Measurements from ENCODE around the gene STAT3. TPM values are rescaled to one million over a fixed set of nuclear protein-coding genes. Genes with fewer than 3 reads are reported as not detected.
A peak's percentile ranks its signal among the peaks of the same experiment; 100 is the strongest.

Gene STAT3
- total RNA-seq, 4 donors from 2014 or later: 146 to 253 (median 205) TPM

DNA sequence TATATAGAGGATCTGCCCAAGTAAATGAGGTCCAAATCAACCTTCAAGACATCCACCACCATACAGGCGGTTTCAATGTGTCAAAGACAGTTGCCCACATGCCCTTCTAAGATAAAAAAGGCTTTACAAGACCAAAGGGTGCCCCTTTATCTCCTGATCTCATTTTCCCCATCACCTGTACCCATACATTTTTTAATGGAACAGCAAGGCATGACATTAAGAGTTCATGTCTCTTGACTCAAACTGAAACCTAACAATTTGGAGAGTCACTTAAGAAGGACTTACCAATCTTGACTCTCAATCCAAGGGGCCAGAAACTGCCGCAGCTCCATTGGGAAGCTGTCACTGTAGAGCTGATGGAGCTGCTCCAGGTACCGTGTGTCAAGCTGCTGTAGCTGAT is 40.1 kb downstream of the STAT3 start:
- H3K9me3 ChIP-seq: no peaks in the 10 kb centered on the region
- 82 to 100% methylated on average over 3 of the region's 3 CpGs for WGBS, 2 donors (ENCODE audit: low coverage in 1 of 2)
- H3K4me1 ChIP-seq: peaks cover 3 to 64% (median 25%) of the 10 kb centered on the region in 3 donors
- H3K36me3 ChIP-seq: peaks cover 3 to 37% of the 10 kb centered on the region in 2 donors
- H3K27ac ChIP-seq: peak overlapping the region in 3 of 4 donors; percentile 67 to 84 (median 80)
- no peaks in the 10 kb centered on the region for H3K27me3 ChIP-seq
- no peak for ATAC-seq
- TF ChIP-seq EP300 (IDR thresholded peaks at IDR 0.05) (no peak), POLR2AphosphoS5 (IDR thresholded peaks at IDR 0.05) (no peak), POLR2A (IDR thresholded peaks at IDR 0.05) (no peak)
- TF ChIP-seq, protein P1, sequence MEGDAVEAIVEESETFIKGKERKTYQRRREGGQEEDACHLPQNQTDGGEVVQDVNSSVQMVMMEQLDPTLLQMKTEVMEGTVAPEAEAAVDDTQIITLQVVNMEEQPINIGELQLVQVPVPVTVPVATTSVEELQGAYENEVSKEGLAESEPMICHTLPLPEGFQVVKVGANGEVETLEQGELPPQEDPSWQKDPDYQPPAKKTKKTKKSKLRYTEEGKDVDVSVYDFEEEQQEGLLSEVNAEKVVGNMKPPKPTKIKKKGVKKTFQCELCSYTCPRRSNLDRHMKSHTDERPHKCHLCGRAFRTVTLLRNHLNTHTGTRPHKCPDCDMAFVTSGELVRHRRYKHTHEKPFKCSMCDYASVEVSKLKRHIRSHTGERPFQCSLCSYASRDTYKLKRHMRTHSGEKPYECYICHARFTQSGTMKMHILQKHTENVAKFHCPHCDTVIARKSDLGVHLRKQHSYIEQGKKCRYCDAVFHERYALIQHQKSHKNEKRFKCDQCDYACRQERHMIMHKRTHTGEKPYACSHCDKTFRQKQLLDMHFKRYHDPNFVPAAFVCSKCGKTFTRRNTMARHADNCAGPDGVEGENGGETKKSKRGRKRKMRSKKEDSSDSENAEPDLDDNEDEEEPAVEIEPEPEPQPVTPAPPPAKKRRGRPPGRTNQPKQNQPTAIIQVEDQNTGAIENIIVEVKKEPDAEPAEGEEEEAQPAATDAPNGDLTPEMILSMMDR (IDR thresholded peaks at IDR 0.05): no peak
- no peak overlapping the region for H3K4me3 ChIP-seq

DNA sequence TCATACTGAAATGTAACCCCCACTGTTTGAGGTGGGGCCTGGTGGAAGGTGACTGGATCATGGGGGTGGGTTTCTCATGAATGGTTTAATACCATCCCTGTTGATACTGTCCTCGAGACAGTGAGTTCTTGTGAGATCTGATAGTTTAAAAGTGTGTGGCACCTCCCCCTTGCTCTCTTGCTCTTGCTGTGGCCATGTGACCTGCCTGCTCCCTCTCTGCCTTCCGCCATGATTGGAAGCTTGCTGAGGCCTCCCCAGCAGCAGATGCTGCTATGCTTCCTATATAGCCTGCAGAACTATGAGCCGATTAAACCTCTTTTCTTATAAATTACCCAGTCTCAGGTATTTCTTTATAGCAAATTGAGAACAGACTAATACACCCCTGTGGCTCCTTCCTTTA is 40.6 kb downstream of the STAT3 start:
- ATAC-seq: no peak
- peak overlapping the region; percentile 52 to 84 (median 74) for H3K27ac ChIP-seq
- H3K27me3 ChIP-seq: no peaks in the 10 kb centered on the region
- peaks cover 3 to 59% (median 25%) of the 10 kb centered on the region in 3 donors for H3K4me1 ChIP-seq
- TF ChIP-seq POLR2AphosphoS5 (IDR thresholded peaks at IDR 0.05): no peak
- WGBS, 2 donors (ENCODE audit: low coverage in 1 of 2): 57 to 93% methylated on average over 2 to 3 of the region's 3 CpGs
- peaks cover 3 to 41% of the 10 kb centered on the region in 2 donors for H3K36me3 ChIP-seq
- H3K4me3 ChIP-seq: no peak overlapping the region
- no peaks in the 10 kb centered on the region for H3K9me3 ChIP-seq

DNA sequence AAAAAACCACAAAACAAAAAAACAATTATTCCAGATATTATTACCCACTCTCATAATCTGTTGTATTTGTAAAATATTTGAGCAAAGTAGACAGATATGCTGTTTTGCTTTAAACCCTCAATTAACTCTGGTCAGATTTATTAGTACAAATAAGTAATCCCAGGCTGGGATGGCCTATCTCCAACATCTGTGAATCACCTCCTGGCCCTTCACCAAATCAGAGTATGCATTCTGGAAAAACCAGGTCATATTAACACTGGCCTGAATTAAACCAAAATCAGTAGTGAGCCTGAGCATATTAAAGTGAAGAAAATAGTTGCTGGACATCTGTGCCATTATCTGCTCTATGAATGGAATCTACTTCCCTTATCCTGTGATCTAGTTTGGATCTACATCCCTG is 41.0 kb downstream of the STAT3 start:
- no peak overlapping the region for H3K4me3 ChIP-seq
- no peaks in the 10 kb centered on the region for H3K27me3 ChIP-seq
- TF ChIP-seq POLR2AphosphoS5 (IDR thresholded peaks at IDR 0.05) (peak; percentile 71), POLR2A (IDR thresholded peaks at IDR 0.05) (no peak)
- H3K36me3 ChIP-seq: peaks cover 3 to 45% of the 10 kb centered on the region in 2 donors
- peaks cover 3 to 55% (median 25%) of the 10 kb centered on the region in 3 donors for H3K4me1 ChIP-seq
- H3K27ac ChIP-seq: peak overlapping the region; percentile 52 to 84 (median 74)
- H3K9me3 ChIP-seq: no peaks in the 10 kb centered on the region
- ATAC-seq: peak; percentile 79

DNA sequence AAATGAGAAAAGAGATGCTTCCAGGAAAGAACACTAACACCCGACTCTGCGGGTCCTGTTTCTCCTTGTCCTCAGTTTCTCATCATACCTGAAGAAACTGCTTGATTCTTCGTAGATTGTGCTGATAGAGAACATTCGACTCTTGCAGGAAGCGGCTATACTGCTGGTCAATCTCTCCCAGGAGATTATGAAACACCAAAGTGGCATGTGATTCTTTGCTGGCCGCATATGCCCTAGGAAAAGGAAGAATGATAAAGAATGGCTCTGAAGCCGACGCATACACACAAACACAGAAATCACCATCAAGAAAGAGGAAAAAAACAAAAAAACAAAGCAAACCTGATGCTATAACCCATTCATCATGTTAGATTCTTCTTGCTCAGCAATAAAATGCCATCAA is 41.8 kb downstream of the STAT3 start:
- Histone ChIP-seq H3K4me3 (no peak overlapping the region), H3K36me3 (peaks cover 3 to 52% of the 10 kb centered on the region in 2 donors), H3K27me3 (no peaks in the 10 kb centered on the region), H3K9me3 (no peaks in the 10 kb centered on the region), H3K27ac (peak overlapping the region in 3 of 4 donors; percentile 65 to 80 (median 67)), H3K4me1 (peaks cover 3 to 54% (median 25%) of the 10 kb centered on the region in 3 donors)
- TF ChIP-seq POLR2A (IDR thresholded peaks at IDR 0.05): no peak
- TF ChIP-seq, protein P1 (IDR thresholded peaks at IDR 0.05): no peak
- TF ChIP-seq EP300 (IDR thresholded peaks at IDR 0.05): no peak
- 80 to 89% methylated on average over 3 to 8 of the region's 8 CpGs for WGBS, 2 donors (ENCODE audit: low coverage in 1 of 2)
- no peak for ATAC-seq

DNA sequence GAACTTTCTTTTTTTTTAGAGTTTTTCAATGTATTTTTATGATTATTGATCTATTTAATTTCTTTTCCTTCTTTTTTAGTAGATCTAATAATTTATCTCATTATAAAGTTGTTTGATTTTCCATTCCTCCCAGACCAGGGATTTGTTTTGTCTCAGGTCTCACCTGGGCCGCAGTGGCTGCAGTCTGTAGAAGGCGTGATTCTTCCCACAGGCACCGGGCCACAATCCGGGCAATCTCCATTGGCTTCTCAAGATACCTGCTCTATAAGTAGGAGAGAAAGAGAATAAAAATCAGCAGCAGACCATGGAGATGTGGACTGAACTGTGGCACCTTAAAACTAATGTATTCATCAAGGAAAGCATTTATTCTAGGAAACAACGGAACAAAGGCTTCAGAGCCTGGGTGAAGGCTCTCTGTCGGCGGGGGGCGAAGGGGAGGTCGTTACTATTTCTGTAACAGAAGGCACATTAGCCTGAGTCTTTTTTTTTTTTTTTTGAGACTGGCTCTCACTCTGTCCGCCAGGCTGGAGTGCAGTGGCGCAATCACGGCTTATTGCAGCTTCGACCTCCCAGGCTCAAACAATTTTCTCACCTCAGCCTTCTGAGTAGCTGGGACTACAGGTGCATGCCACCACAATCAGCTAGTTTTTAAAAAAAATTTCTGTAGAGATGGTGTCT is 42.7 kb downstream of the STAT3 start:
- Histone ChIP-seq H3K9me3 (no peaks in the 10 kb centered on the region), H3K36me3 (peaks cover 3 to 61% of the 10 kb centered on the region in 2 donors), H3K27ac (peak overlapping the region in 2 of 4 donors; percentile 67 to 80), H3K27me3 (no peaks in the 10 kb centered on the region), H3K4me1 (peaks cover 3 to 61% (median 25%) of the 10 kb centered on the region in 3 donors), H3K4me3 (no peak overlapping the region)
- ATAC-seq: no peak
- TF ChIP-seq POLR2A (IDR thresholded peaks at IDR 0.05): no peak
- TF ChIP-seq, protein P1 (IDR thresholded peaks at IDR 0.05): no peak
- no peak for TF ChIP-seq EP300 (IDR thresholded peaks at IDR 0.05)
- no peak for TF ChIP-seq POLR2AphosphoS5 (IDR thresholded peaks at IDR 0.05)
- 67 to 86% methylated on average over 4 to 12 of the region's 13 CpGs for WGBS, 2 donors (ENCODE audit: low coverage in 1 of 2)
